GM10248 (cell line): ENCODE measurements around the gene EXOC6.

Experiments used
- CTCF ChIA-PET: fragments of 300-600 bp; sonication (Branson Sonifier 250); formaldehyde crosslinking; extraction: SDS; loops from one replicate; lab custom pipeline; 2021; ENCODE audit warnings: antibody characterized with exemption; lab: Yijun Ruan, JAX
- POLR2A ChIA-PET: fragments of 350-650 bp; sonication (Branson Sonifier 250); formaldehyde crosslinking; extraction: SDS; loops from one replicate; lab custom pipeline; 2020; ENCODE audit warnings: antibody characterized with exemption; lab: Yijun Ruan, JAX
- DNase-seq: peaks from one replicate; pipeline ENCODE4 v3.0.0; 2012; ENCODE audit errors: extremely low spot score
- TF ChIP-seq, protein P1 (sequence below): IDR thresholded peaks from 2 replicates; pipeline ENCODE4 v1.5.1; 2012; ENCODE audit warnings: mild to moderate bottlenecking, low read depth; ENCODE audit errors: extremely low read depth, missing control alignments, control extremely low read depth

Gene EXOC6

DNA sequence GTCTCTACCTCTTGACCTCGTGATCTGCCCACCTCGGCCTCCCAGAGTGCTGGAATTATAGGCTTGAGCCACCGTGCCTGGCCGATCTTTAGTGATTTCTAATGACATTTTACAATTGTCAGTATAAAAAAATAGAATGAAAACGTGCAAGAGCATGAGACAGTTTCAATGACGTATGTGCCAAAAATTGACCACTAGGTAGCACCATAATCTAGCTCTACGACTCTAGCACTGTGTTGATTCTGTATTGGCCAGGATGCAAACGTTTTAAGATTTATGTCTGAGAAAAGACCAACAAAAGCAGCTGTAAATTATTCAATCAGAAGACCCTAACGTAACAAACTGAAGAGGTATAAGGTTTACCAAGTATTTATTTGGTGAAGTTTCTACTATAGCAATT is 25.4 kb upstream of the EXOC6 start:
- ChIA-PET POLR2A (no interaction called here), CTCF (interaction anchor here (1.1 to 2.6 kb wide), 3 partner anchors 15 to 26 kb away, joined by 3 to 9 read pairs (median 3); partner anchors contain the start of gene EXOC6)
- TF ChIP-seq, protein P1, sequence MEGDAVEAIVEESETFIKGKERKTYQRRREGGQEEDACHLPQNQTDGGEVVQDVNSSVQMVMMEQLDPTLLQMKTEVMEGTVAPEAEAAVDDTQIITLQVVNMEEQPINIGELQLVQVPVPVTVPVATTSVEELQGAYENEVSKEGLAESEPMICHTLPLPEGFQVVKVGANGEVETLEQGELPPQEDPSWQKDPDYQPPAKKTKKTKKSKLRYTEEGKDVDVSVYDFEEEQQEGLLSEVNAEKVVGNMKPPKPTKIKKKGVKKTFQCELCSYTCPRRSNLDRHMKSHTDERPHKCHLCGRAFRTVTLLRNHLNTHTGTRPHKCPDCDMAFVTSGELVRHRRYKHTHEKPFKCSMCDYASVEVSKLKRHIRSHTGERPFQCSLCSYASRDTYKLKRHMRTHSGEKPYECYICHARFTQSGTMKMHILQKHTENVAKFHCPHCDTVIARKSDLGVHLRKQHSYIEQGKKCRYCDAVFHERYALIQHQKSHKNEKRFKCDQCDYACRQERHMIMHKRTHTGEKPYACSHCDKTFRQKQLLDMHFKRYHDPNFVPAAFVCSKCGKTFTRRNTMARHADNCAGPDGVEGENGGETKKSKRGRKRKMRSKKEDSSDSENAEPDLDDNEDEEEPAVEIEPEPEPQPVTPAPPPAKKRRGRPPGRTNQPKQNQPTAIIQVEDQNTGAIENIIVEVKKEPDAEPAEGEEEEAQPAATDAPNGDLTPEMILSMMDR = no peak
- no peak for DNase-seq

DNA sequence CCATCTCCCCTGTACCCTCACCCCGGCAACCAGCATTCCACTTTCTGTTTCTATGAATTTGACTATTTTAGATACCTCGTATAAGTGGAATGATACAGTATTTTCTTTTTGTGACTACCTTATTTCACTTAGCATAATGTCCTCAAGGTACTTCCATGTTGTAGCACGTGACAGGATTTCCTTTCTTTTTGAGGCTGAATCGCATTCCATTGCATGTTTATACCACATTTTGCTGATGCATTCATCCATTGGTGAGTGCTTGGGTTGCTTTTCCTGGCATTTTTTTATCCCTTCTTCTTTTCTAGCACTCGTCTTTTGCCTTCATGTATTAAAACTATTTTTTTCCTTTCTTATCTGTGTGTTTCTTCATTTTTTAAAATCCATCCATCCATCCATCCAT is 22.3 kb upstream of the EXOC6 start:
- DNase-seq = no peak
- TF ChIP-seq, protein P1 = no peak
- ChIA-PET CTCF (interaction anchor here (13.5 kb wide), 1 partner anchor 22 kb away, joined by 140 read pairs; the partner anchor contains the start of gene EXOC6), POLR2A (no interaction called here)

DNA sequence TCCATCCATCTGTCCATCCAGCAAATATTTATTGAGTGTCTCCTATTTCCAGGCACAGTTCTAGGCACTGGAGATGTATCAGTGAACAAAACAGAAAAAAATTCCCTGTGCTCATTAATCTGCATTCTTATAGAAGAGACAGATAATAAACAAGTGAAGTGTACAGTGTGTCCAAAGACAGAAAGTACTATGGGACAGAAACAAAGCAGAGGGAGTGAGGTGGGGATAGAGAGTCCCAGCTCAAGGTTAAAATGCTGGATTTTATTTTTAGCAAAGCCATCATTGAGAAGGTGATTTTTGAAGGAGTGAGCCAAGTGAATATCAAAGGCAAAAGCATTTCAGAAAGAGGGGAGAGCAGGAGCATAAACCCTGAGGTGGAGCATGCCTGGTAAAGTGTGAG is 21.8 kb upstream of the EXOC6 start:
- ChIA-PET CTCF (interaction anchor here (1.3 to 13.5 kb wide), 4 partner anchors 8 to 24 kb away, joined by 5 to 140 read pairs (median 6); partner anchors contain the start of gene EXOC6), POLR2A (no interaction called here)
- TF ChIP-seq, protein P1 = no peak
- DNase-seq = no peak

DNA sequence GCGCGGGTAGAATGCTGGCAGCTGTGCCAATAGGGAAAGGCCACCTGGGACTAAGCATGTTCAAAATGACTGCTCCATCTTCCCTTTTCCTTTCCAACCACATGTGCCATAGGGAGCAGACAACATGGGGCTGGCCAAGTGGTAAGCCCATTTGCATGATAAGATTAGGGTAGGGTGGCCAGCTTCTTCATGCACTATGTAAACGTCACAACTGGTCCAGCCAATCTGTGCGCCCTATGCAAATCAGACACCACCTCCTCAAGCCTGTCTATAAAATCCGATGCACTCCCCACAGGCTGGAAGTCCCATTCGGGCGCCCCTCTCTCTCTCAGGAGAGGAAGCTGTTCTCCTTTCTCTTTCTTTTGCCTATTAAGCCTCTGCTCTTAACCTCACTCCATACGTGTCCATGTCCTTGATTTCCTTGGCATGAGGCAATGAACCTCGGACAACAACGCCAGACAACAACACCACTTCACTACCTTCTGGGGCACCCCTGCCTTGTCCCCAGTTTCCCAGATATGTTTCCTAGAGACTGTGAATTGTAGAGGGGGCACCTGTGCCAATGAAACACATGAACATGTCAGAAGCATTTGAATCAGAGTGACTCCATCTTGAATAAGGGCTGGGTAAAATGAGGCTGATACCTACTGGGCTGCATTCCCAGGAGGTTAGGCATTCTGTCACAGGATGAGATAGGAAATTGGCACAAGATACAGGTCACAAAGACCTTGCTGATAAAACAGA is 19.1 kb upstream of the EXOC6 start:
- ChIA-PET CTCF (interaction anchor here (13.5 kb wide), 1 partner anchor 18 kb away, joined by 140 read pairs; the partner anchor contains the start of gene EXOC6), POLR2A (no interaction called here)
- TF ChIP-seq, protein P1 = no peak
- no peak for DNase-seq

DNA sequence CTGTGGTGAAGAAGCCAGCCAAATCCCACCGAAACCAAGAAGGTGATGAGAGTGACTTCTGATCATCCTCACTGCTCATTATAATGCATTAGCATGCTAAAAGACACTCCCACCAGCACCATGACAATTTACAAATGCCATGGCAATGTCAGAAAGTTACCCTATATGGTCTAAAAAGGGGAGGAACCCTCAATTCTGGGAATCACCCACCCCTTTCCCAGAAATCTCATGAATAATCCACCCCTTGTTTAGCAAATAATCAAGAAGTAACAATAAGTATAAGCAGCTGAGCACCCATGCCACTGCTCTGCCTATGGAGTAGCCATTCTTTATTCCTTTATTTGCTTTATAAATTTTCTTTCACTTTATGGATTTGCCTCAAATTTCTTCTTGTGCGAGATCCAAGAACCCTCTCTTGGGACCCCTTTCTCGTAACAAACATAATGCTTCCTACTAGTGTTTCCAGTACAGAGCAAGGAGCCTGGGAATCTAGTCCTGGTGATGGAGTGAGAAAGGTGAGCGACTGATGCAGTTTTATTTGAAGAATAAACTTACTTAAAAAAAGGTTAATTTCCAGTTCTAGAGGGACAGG is 18.4 kb upstream of the EXOC6 start:
- CTCF ChIA-PET = interaction anchor here (13.5 kb wide), 1 partner anchor 18 kb away, joined by 140 read pairs; the partner anchor contains the start of gene EXOC6

More for the DNA sequence above, 18.4 kb upstream of the EXOC6 start:
- no peak for DNase-seq
- POLR2A ChIA-PET = no interaction called here
- TF ChIP-seq, protein P1 = no peak
